HCT116 (cell line): Measurements from ENCODE around the gene CSNK2B. TPM values are rescaled to one million over a fixed set of nuclear protein-coding genes. Genes with fewer than 3 reads are reported as not detected.

Experiments used
- ATAC-seq: fragments of 200-7000 bp; cut with Tn5 transposase; 2 replicates; pipeline ENCODE4 v1.9.1; 2020; ENCODE audit warnings: mild to moderate bottlenecking, moderate library complexity
- BruUV-seq: library from RNA; stranded (reverse); fragments of 400-500 nt; replicated peaks from 2 replicates; lab custom pipeline; 2021; lab: Mats Ljungman, UMichigan
- CTCF ChIA-PET: fragments of 300-600 bp; sonication (Branson Sonifier 250); formaldehyde crosslinking; loops from one replicate; lab custom pipeline; 2021; ENCODE audit warnings: antibody characterized with exemption; lab: Charles Lee
- POLR2A ChIA-PET: fragments of 300-600, 350-600 bp; sonication (Branson Sonifier 250); formaldehyde crosslinking; loops from one replicate; lab custom pipeline; 2021; ENCODE audit warnings: antibody characterized with exemption; lab: Charles Lee
- RAD21 ChIA-PET, 2 experiments: fragments of 300-600 bp; sonication (Branson Sonifier 250); formaldehyde crosslinking; loops; one replicate each; lab custom pipeline; 2023; ENCODE audit warnings: low total read pairs in 2 of 2; ENCODE audit not compliant: uncharacterized antibody in 2 of 2, unreplicated experiment in 2 of 2, low non-redundant PET in 1 of 2; lab: Charles Lee
- DNase-seq: peaks from one replicate; pipeline ENCODE4 v3.0.0-alpha.2; 2010; ENCODE audit warnings: low read depth, low spot score
- H2AFZ ChIP-seq: fragments of 200-600 bp; shearing (Covaris generic), sonication (generic); 2 replicates; pipeline ENCODE4 v1.6.1; 2017; ENCODE audit warnings: low read depth, mixed run types, mixed read lengths, antibody characterized with exemption, low read length; ENCODE audit not compliant: poor library complexity, severe bottlenecking
- H3K27ac ChIP-seq: 2 replicates; pipeline ENCODE4 v1.5.1; 2012; ENCODE audit warnings: low read depth, low read length
- H3K27me3 ChIP-seq: fragments of 200-600 bp; sonication (generic); 2 replicates; pipeline ENCODE4 v1.6.1; 2016; ENCODE audit warnings: mixed run types, low read length, mixed read lengths; ENCODE audit not compliant: insufficient read depth
- H3K36me3 ChIP-seq, 2 experiments: fragments of 200-500 bp in 1 of 2; fragments of 200-600 bp in 1 of 2; sonication (Bioruptor generic) in 1 of 2; sonication (generic) in 1 of 2; 2 replicates each; pipeline versions ENCODE4 v1.5.1 to v1.6.1; 2014 to 2016; ENCODE audit warnings: low read length in 2 of 2, inconsistent platforms in 1 of 2, mixed read lengths in 1 of 2, mixed run types in 1 of 2; ENCODE audit not compliant: insufficient read depth in 2 of 2, control insufficient read depth in 1 of 2
- H3K4me1 ChIP-seq, 2 experiments: fragments of 200-600 bp in 1 of 2; sonication (generic) in 1 of 2; 2 replicates each; pipeline versions ENCODE4 v1.5.1 to v1.6.1; 2012 to 2017; ENCODE audit warnings: low read length in 2 of 2, inconsistent platforms in 1 of 2, mild to moderate bottlenecking in 1 of 2, mixed read lengths in 1 of 2, mixed run types in 1 of 2, moderate library complexity in 1 of 2; ENCODE audit not compliant: insufficient read depth in 2 of 2, control insufficient read depth in 1 of 2
- H3K4me2 ChIP-seq: fragments of 200-600 bp; sonication (generic); 2 replicates; pipeline ENCODE4 v1.6.1; 2017; ENCODE audit warnings: mixed run types, low read length, mixed read lengths
- H3K4me3 ChIP-seq, 2 experiments: fragments of 200-600 bp in 1 of 2; sonication (generic) in 1 of 2; replicated peaks in 1 of 2; 2 replicates each; pipeline ENCODE4 v1.5.1; 2011 to 2016; ENCODE audit warnings: low read length in 2 of 2, control low read depth in 1 of 2, low read depth in 1 of 2, mild to moderate bottlenecking in 1 of 2, mixed read lengths in 1 of 2, mixed run types in 1 of 2
- H3K79me2 ChIP-seq: fragments of 200-600 bp; sonication (generic); 2 replicates; pipeline ENCODE4 v1.6.1; 2017; ENCODE audit warnings: mild to moderate bottlenecking, mixed run types, low read length, moderate library complexity, mixed read lengths; ENCODE audit not compliant: insufficient read depth
- H3K9ac ChIP-seq: fragments of 200-600 bp; sonication (generic); 2 replicates; pipeline ENCODE4 v1.6.1; 2016; ENCODE audit warnings: low read length, mixed read lengths
- H3K9me2 ChIP-seq: fragments of 200-600 bp; sonication (generic), shearing (Covaris generic); 2 replicates; pipeline ENCODE4 v1.6.1; 2017; ENCODE audit warnings: mixed run types, mild to moderate bottlenecking, moderate library complexity; ENCODE audit not compliant: insufficient read depth
- H3K9me3 ChIP-seq, 2 experiments: fragments of 200-500 bp in 1 of 2; fragments of 200-600 bp in 1 of 2; sonication (Bioruptor generic) in 1 of 2; sonication (generic) in 1 of 2; 2 replicates each; pipeline ENCODE4 v1.6.1; 2014 to 2017; ENCODE audit warnings: low read length in 2 of 2, mixed read lengths in 2 of 2, inconsistent platforms in 1 of 2, low read depth in 1 of 2, mild to moderate bottlenecking in 1 of 2, mixed run types in 1 of 2, moderate library complexity in 1 of 2; ENCODE audit not compliant: control insufficient read depth in 1 of 2, insufficient read depth in 1 of 2
- H4K20me1 ChIP-seq: fragments of 200-600 bp; sonication (generic), shearing (Covaris generic); 2 replicates; pipeline ENCODE4 v1.6.1; 2017; ENCODE audit warnings: mixed run types, mild to moderate bottlenecking, moderate library complexity; ENCODE audit not compliant: insufficient read depth
- CEBPB ChIP-seq: IDR thresholded peaks from 2 replicates; pipeline ENCODE4 v1.6.1; 2012; ENCODE audit warnings: low read depth
- EGR1 ChIP-seq: IDR thresholded peaks from 2 replicates; pipeline ENCODE4 v1.6.1; 2012; ENCODE audit warnings: low read depth
- ELF1 ChIP-seq: IDR thresholded peaks from 2 replicates; pipeline ENCODE4 v1.6.1; 2012; ENCODE audit warnings: low read depth, borderline replicate concordance
- EZH2 ChIP-seq: fragments of 200-600 bp; sonication (generic); IDR thresholded peaks from 2 replicates; pipeline ENCODE4 v1.6.1; 2017; ENCODE audit warnings: antibody characterized with exemption, mixed run types
- FOSL1 ChIP-seq: IDR thresholded peaks from 2 replicates; pipeline ENCODE4 v1.6.1; 2012; ENCODE audit warnings: low read depth
- JUND ChIP-seq: IDR thresholded peaks from 2 replicates; pipeline ENCODE4 v1.6.1; 2012
- MAX ChIP-seq: IDR thresholded peaks from 2 replicates; pipeline ENCODE4 v1.6.1; 2012
- POLR2AphosphoS5 ChIP-seq: IDR thresholded peaks from 2 replicates; pipeline ENCODE4 v1.6.1; 2011; ENCODE audit warnings: mild to moderate bottlenecking, low read depth, low read length, moderate library complexity
- RAD21 ChIP-seq: IDR thresholded peaks from 2 replicates; pipeline ENCODE4 v1.6.1; 2012; ENCODE audit warnings: low read depth, mild to moderate bottlenecking
- SIN3A ChIP-seq: IDR thresholded peaks from 2 replicates; pipeline ENCODE4 v1.6.1; 2012; ENCODE audit warnings: low read depth
- SP1 ChIP-seq: IDR thresholded peaks from 2 replicates; pipeline ENCODE4 v1.6.1; 2012; ENCODE audit warnings: low read depth
- ZNF274 ChIP-seq: fragments of 200-500 bp; sonication (Bioruptor generic); IDR thresholded peaks from 2 replicates; pipeline ENCODE4 v1.6.1; 2014; ENCODE audit warnings: mild to moderate bottlenecking, low read depth, low read length, inconsistent platforms
- intact Hi-C: fragments of 100-400 bp; cut with micrococcal nuclease; formaldehyde crosslinking; loops from 2 replicates; pipeline ENCODE4 v1.10.0; 2022
- total RNA-seq: library from RNA; stranded (reverse); gene quantifications from one replicate; pipeline ENCODE4 v1.2.1, GENCODE V29; 2021; ENCODE audit not compliant: unreplicated experiment

The CSNK2B gene
- total RNA-seq, 1 experiment from 2014 or later: 210 TPM

GRCh38 chr6:31658983-31659648 is 6.8 kb upstream of the CSNK2B start:
- Histone ChIP-seq H3K27ac (peak overlapping the region; percentile 25), H3K4me1 (peaks cover 17 to 41% of the 10 kb centered on the region in 2 experiments; a peak in 3 of 4 replicates), H3K9ac (peak overlapping the region; percentile 88; the same call in 1 of the 2 replicates), H3K4me2 (peak overlapping the region; percentile 94), H4K20me1 (no peaks in the 10 kb centered on the region), H3K27me3 (no peaks in the 10 kb centered on the region), H2AFZ (no peak overlapping the region), H3K4me3 (peak overlapping the region; percentile 79 to 87), H3K79me2 (peaks cover 39% of the 10 kb centered on the region), H3K36me3 (peaks cover 5 to 15% of the 10 kb centered on the region in 2 experiments; a peak in 3 of 4 replicates), H3K9me3 (no peaks in the 10 kb centered on the region), H3K9me2 (no peaks in the 10 kb centered on the region)
- no TSS peak for BruUV-seq
- ChIA-PET POLR2A (interaction anchor here (1.2 kb wide), 1 partner anchor 81 kb away, joined by 3 read pairs; the partner anchor contains the start of gene MSH5), RAD21 (no interaction called here), CTCF (no interaction called here)
- DNase-seq (no peak), ATAC-seq (no peak)
- TF ChIP-seq SP1 (no peak), EGR1 (no peak), MAX (no peak), EZH2 (no peak), POLR2AphosphoS5 (no peak)
- intact Hi-C loops: no loop called here

GRCh38 chr6:31659649-31660380 is 6.1 kb upstream of the CSNK2B start:
- peak overlapping the region; percentile 88 for H3K9ac ChIP-seq
- H2AFZ ChIP-seq: no peak overlapping the region
- H3K4me2 ChIP-seq: peak overlapping the region; percentile 94
- H3K27me3 ChIP-seq: no peaks in the 10 kb centered on the region
- BruUV-seq: no TSS peak
- POLR2A ChIA-PET: interaction anchor here (0.7 to 2.0 kb wide), 6 partner anchors 8 to 118 kb away, joined by 3 to 15 read pairs (median 4); partner anchors contain the start of genes BAG6, LY6G5B, MSH5 and PRRC2A
- TF ChIP-seq JUND: no peak
- TF ChIP-seq ELF1: no peak
- no peak for TF ChIP-seq CEBPB
- no peak for TF ChIP-seq FOSL1
- no peak for TF ChIP-seq ZNF274
- TF ChIP-seq EZH2: no peak
- no peak for TF ChIP-seq SIN3A
- no peak for TF ChIP-seq RAD21
- TF ChIP-seq, all 23 proteins: peak for 0
- ChIA-PET CTCF (no interaction called here), RAD21 (no interaction called here)
- H4K20me1 ChIP-seq: no peaks in the 10 kb centered on the region
- no peaks in the 10 kb centered on the region for H3K9me3 ChIP-seq
- intact Hi-C loops: loop anchor here (5.0 kb wide), 1 partner anchor 258 kb away; the partner anchor contains the start of gene MICA
- peak overlapping the region; percentile 79 to 87 for H3K4me3 ChIP-seq
- H3K79me2 ChIP-seq: peaks cover 39% of the 10 kb centered on the region
- peaks cover 5 to 17% of the 10 kb centered on the region in 2 experiments; a peak in 3 of 4 replicates for H3K36me3 ChIP-seq
- peaks cover 18 to 45% of the 10 kb centered on the region in 2 experiments; a peak in 3 of 4 replicates for H3K4me1 ChIP-seq
- DNase-seq: no peak
- peak overlapping the region; percentile 69 for H3K27ac ChIP-seq
- ATAC-seq: peak; percentile 2; the same call in 1 of the 2 replicates
- H3K9me2 ChIP-seq: no peaks in the 10 kb centered on the region
